Placental pericyte (primary cell): ENCODE results near the gene TEX2. TPM values are rescaled to one million over a fixed set of nuclear protein-coding genes. Genes with fewer than 3 reads are reported as not detected.

ENCODE experiments used
- small RNA-seq: library from RNA; depleted of rRNA; stranded (forward); fragments of <200 nt; gene quantifications from one replicate; pipeline ENCODE3, GENCODE V24; 2012; ENCODE audit warnings: low replicate concordance
- total RNA-seq: library from RNA; depleted of rRNA; stranded (reverse); fragments of >200 nt; gene quantifications from 2 replicates; pipeline ENCODE4 v1.2.3, GENCODE V29; 2012

Gene TEX2, protein sequence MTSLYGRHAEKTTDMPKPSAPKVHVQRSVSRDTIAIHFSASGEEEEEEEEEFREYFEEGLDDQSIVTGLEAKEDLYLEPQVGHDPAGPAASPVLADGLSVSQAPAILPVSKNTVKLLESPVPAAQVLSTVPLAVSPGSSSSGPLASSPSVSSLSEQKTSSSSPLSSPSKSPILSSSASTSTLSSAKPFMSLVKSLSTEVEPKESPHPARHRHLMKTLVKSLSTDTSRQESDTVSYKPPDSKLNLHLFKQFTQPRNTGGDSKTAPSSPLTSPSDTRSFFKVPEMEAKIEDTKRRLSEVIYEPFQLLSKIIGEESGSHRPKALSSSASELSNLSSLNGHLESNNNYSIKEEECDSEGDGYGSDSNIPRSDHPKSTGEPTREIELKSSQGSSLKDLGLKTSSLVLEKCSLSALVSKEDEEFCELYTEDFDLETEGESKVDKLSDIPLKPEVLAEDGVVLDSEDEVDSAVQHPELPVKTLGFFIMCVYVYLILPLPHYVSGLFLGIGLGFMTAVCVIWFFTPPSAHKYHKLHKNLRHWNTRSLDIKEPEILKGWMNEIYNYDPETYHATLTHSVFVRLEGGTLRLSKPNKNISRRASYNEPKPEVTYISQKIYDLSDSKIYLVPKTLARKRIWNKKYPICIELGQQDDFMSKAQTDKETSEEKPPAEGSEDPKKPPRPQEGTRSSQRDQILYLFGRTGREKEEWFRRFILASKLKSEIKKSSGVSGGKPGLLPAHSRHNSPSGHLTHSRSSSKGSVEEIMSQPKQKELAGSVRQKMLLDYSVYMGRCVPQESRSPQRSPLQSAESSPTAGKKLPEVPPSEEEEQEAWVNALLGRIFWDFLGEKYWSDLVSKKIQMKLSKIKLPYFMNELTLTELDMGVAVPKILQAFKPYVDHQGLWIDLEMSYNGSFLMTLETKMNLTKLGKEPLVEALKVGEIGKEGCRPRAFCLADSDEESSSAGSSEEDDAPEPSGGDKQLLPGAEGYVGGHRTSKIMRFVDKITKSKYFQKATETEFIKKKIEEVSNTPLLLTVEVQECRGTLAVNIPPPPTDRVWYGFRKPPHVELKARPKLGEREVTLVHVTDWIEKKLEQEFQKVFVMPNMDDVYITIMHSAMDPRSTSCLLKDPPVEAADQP
- 16.9 and 25.5 TPM in 2 replicates for total RNA-seq

DNA sequence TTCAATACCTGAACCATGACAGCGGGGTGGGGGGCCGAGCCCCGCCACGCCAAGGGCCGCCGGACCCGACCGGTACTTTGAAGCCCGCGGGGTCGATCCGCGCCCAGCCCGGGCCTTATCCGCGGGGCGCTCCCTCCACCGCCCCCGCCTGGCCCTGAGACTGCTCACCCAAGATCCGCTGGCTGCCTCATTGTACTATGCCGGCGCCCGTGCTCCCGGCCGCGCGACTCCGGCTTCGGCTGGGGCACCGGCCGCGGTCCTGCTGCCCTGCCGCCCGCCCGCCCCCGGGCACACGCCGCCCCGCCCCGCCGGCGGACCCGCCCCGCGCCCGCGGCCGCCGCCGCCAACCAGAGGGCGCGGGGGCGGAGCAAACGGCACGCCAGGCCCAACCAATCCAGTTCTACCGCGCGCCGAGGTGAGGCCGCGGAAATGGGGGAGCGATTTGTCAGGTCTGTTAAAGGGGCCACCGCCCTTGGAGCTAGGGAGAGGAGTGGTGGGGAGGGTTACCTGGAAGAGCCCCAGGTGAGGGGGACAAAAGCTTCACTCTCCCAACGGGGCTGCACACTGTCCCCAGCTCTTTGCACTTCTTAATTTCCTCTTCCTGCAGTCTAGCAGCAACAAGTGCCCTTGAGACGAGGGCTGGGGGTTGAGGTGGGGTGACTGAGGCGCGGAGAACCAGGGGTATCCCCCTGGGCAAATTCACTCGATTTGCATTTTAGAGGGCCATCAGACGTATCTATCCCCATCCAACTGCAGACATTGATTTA lies at the start of gene TEX2:
TEX2 (minus strand) TSS at position 261 of the 767 bp plus-strand sequence. CDS start 49,043 bp downstream, outside the sequence.

DNA sequence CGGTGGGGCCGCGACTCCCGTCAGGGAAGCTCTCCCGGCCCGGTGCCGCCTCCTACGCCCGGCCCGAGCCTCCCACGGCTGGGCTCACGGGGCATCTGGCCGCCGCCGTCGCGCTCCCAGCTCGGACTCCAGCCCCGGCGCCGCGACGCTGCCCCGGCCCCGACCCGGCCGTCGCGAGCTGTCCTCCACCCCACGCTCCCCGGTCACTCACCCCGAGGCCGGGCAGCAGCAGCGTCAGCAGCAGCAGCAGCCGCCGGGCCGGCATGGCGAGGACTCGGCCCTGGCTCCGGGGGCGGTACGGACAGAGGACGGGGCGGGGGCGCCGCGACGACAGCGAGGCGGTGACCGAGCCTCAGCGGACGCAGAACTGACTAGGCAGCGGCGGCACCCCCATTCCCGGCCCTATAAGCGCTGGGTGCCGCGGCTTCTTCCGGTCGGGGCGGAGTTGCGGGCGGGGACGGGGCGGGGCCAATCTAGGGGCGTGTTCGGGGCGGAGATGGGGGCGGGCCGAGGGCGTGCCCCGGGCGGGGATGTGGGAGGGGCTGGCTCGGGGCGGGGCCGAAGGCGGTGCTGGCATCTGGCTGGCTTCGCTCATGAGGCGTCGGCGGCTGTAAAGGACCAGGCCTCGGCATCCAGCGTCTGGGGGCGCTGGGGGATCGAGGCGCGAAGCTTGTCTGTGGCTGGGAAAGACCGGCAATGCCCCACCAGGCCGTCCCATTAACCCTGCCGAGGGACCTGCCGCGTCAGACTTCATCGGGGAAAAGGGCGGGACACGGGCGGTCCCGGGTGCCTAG lies 133.1 kb downstream of the TEX2 start, which contains the start of gene ERN1:
ERN1 (minus strand) TSS at position 380 of the 794 bp plus-strand sequence; CDS start at position 265, 115 bp downstream.

Small RNA genes lying within 50 kb of the gene (small RNA-seq; reads per million reads assigned to genes)
- gene SNORD104: 4,816 reads per million, percentile 100 among the genes with 10 or more reads in this experiment

Other genes starting within 250 kb of the TEX2 start
- gene ICAM2, start 242.6 kb downstream of the TEX2 start, total RNA-seq: 2.4 and 2.7 TPM in 2 replicates
- 19.3 and 65.4 TPM in 2 replicates for gene ERN1, start 133.1 kb downstream of the TEX2 start, total RNA-seq
- 0.86 TPM in 1 of 2 replicates, not detected in the other for gene PECAM1, start 127.6 kb upstream of the TEX2 start, total RNA-seq
- 10.7 and 21.6 TPM in 2 replicates for gene MILR1, start 185.9 kb upstream of the TEX2 start, total RNA-seq
- gene POLG2, start 233.8 kb upstream of the TEX2 start, total RNA-seq: 4.2 and 10.5 TPM in 2 replicates
- 310 and 364 TPM in 2 replicates for gene DDX5, start 243.0 kb upstream of the TEX2 start, total RNA-seq
- gene CEP95, start 243.7 kb upstream of the TEX2 start, total RNA-seq: 20.9 and 34.4 TPM in 2 replicates